Measurements from ENCODE around the gene RXRB.

- no peak for TF ChIP-seq CTCF (IDR thresholded peaks at IDR 0.05; ENCODE audit: low read depth, low read length, poor library complexity, severe bottlenecking)
- TF ChIP-seq EZH2phosphoT487 (IDR thresholded peaks at IDR 0.05; ENCODE audit: borderline replicate concordance, low read length): no peak
These were observed 712 bp downstream of the RXRB start for GRCh38 chr6:33199687-33200218.
